GM20000 (cell line): ENCODE measurements around the gene SUB1.

ENCODE experiments used
- DNase-seq: peaks from one replicate; pipeline ENCODE4 v3.0.0; 2012; ENCODE audit warnings: low spot score
- CTCF ChIP-seq: IDR thresholded peaks from 2 replicates; pipeline ENCODE4 v1.5.1; 2012; ENCODE audit warnings: mild to moderate bottlenecking, control low read depth; ENCODE audit errors: extremely low read depth, missing control alignments

SUB1 gene

GRCh38 chr5:32559411-32559810 is 25.9 kb upstream of the SUB1 start:
- no peak for DNase-seq
- no peak for TF ChIP-seq CTCF

- no peak for DNase-seq
- TF ChIP-seq CTCF = no peak
These were observed 25.4 kb upstream of the SUB1 start for GRCh38 chr5:32559921-32560320.

- no peak for TF ChIP-seq CTCF
- DNase-seq = no peak
These were observed 23.3 kb upstream of the SUB1 start for GRCh38 chr5:32562056-32562455.

GRCh38 chr5:32562843-32563242 is 22.5 kb upstream of the SUB1 start:
- no peak for TF ChIP-seq CTCF
- no peak for DNase-seq

- no peak for DNase-seq
These were observed 21.7 kb upstream of the SUB1 start for GRCh38 chr5:32563614-32564013.

GRCh38 chr5:32565145-32565544 is 20.2 kb upstream of the SUB1 start:
- TF ChIP-seq CTCF = no peak
- no peak for DNase-seq

More at GRCh38 chr5:32563614-32564013, 21.7 kb upstream of the SUB1 start:
- no peak for TF ChIP-seq CTCF

- TF ChIP-seq CTCF = no peak
- DNase-seq = no peak
These were observed 18.8 kb upstream of the SUB1 start for GRCh38 chr5:32566319-32567111.
